Vagina (tissue), 2 donors: ENCODE data around the gene CRADD.

Source experiments
- POLR2A ChIP-seq, 2 donors: fragments of 450-650 bp; IDR thresholded peaks; one replicate each; pipeline ENCODE4 v1.6.1; 2017; ENCODE audit warnings: antibody characterized with exemption in 2 of 2, mild to moderate bottlenecking in 2 of 2, moderate library complexity in 2 of 2
- POLR2AphosphoS5 ChIP-seq, 2 donors: sonication (generic); formaldehyde crosslinking; IDR thresholded peaks; one replicate each; pipeline ENCODE4 v1.9.0; 2017; ENCODE audit warnings: antibody characterized with exemption in 2 of 2, mild to moderate bottlenecking in 2 of 2, low read depth in 1 of 2; ENCODE audit not compliant: insufficient read depth in 1 of 2
- TF ChIP-seq, protein P1 (sequence below), 3 experiments: fragments of 450-650 bp in 2 of 3; fragments of 200-600 bp in 1 of 3; sonication (generic) in 1 of 3; IDR thresholded peaks; one replicate each; pipeline ENCODE4 v1.5.1; 2017 to 2019; ENCODE audit warnings: antibody characterized with exemption in 3 of 3, mild to moderate bottlenecking in 2 of 3, moderate library complexity in 2 of 3

DNA sequence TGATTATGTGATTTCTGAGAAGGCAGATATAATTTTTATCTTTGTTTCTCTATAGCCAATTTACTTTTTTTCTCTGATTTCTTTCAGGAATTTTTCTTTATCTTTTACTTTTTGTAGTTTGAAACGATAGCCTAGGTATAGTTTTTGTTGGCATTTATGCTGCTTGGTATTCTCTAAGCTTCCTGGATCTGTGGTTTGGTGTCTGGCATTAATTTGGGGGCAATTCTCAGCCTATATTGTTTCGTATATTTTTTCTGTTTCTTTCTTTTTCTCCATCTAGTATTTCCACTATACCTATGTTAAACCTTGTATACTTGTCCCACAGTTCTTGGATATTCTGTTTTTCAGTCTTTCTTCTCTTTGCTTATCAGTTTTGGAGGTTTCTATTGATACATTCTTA, 45.0 kb downstream of the CRADD start:
- no peak for TF ChIP-seq POLR2AphosphoS5 (IDR thresholded peaks at IDR 0.05; ENCODE audit: insufficient read depth in 1 of 2, low read depth in 1 of 2)
- TF ChIP-seq, protein P1, sequence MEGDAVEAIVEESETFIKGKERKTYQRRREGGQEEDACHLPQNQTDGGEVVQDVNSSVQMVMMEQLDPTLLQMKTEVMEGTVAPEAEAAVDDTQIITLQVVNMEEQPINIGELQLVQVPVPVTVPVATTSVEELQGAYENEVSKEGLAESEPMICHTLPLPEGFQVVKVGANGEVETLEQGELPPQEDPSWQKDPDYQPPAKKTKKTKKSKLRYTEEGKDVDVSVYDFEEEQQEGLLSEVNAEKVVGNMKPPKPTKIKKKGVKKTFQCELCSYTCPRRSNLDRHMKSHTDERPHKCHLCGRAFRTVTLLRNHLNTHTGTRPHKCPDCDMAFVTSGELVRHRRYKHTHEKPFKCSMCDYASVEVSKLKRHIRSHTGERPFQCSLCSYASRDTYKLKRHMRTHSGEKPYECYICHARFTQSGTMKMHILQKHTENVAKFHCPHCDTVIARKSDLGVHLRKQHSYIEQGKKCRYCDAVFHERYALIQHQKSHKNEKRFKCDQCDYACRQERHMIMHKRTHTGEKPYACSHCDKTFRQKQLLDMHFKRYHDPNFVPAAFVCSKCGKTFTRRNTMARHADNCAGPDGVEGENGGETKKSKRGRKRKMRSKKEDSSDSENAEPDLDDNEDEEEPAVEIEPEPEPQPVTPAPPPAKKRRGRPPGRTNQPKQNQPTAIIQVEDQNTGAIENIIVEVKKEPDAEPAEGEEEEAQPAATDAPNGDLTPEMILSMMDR (IDR thresholded peaks at IDR 0.05), result no peak
- TF ChIP-seq POLR2A (IDR thresholded peaks at IDR 0.05), result no peak
